Keratinocyte (primary cell): ENCODE measurements around the gene BNC2.

ENCODE experiments used
- CTCF ChIP-seq, 3 experiments: IDR thresholded peaks in 1 of 3; conservative IDR thresholded peaks in 1 of 3; optimal IDR thresholded peaks in 1 of 3; 2 replicates in 2 of 3; 3 replicates in 1 of 3; pipeline versions ENCODE3 to v1.5.1; 2011; ENCODE audit warnings: low read length in 3 of 3, mild to moderate bottlenecking in 3 of 3, moderate library complexity in 2 of 3, control low read depth in 1 of 3, inconsistent platforms in 1 of 3; ENCODE audit not compliant: insufficient read depth in 2 of 3; ENCODE audit errors: extremely low read depth in 1 of 3
- EZH2 ChIP-seq: IDR thresholded peaks from one replicate; pipeline ENCODE4 v1.6.1; 2012; ENCODE audit warnings: inconsistent platforms, mild to moderate bottlenecking, low read length, moderate library complexity

GRCh38 chr9:16361939-16362338 lies 508.5 kb downstream of the BNC2 start:
- TF ChIP-seq CTCF (optimal IDR thresholded peaks at IDR 0.05 in 1 of 3, IDR thresholded peaks at IDR 0.05 in 1 of 3, conservative IDR thresholded peaks at IDR 0.05 in 1 of 3; ENCODE audit: extremely low read depth in 1 of 3, insufficient read depth in 2 of 3, low read length in 3 of 3) (no peak), EZH2 (no peak)
